ENCODE measurements around the gene BRIP1.

Gene BRIP1

GRCh38 chr17:61744252-61744651, 119.1 kb downstream of the BRIP1 start:
- no peak overlapping the region for H3K4me3 ChIP-seq (ENCODE audit: low read length)
- DNase-seq (ENCODE audit: low read depth) = no peak
- no peak for TF ChIP-seq CTCF (IDR thresholded peaks at IDR 0.05; ENCODE audit: insufficient read depth, low read depth, low read length, missing control alignments)

- DNase-seq (ENCODE audit: low read depth) = no peak
- H3K4me3 ChIP-seq (ENCODE audit: low read length) = no peak overlapping the region
- no peak for TF ChIP-seq CTCF (IDR thresholded peaks at IDR 0.05; ENCODE audit: insufficient read depth, low read depth, low read length, missing control alignments)
Measured at GRCh38 chr17:61743766-61744165, 119.6 kb downstream of the BRIP1 start.

- DNase-seq (ENCODE audit: low read depth) = no peak
- no peak overlapping the region for H3K4me3 ChIP-seq (ENCODE audit: low read length)
- no peak for TF ChIP-seq CTCF (IDR thresholded peaks at IDR 0.05; ENCODE audit: insufficient read depth, low read depth, low read length, missing control alignments)
Measured at GRCh38 chr17:61739002-61739401, 124.3 kb downstream of the BRIP1 start.

- no peak for TF ChIP-seq CTCF (IDR thresholded peaks at IDR 0.05; ENCODE audit: insufficient read depth, low read depth, low read length, missing control alignments)
- H3K4me3 ChIP-seq (ENCODE audit: low read length) = no peak overlapping the region
- DNase-seq (ENCODE audit: low read depth) = no peak
Measured at GRCh38 chr17:61738249-61738648, 125.1 kb downstream of the BRIP1 start.

GRCh38 chr17:61737820-61738219, 125.5 kb downstream of the BRIP1 start:
- peak; percentile 36 for DNase-seq (ENCODE audit: low read depth)
- no peak overlapping the region for H3K4me3 ChIP-seq (ENCODE audit: low read length)

GRCh38 chr17:61736438-61736837, 126.9 kb downstream of the BRIP1 start:
- no peak overlapping the region for H3K4me3 ChIP-seq (ENCODE audit: low read length)
- DNase-seq (ENCODE audit: low read depth) = no peak
- TF ChIP-seq CTCF (IDR thresholded peaks at IDR 0.05; ENCODE audit: insufficient read depth, low read depth, low read length, missing control alignments) = no peak

More at GRCh38 chr17:61737820-61738219, 125.5 kb downstream of the BRIP1 start:
- TF ChIP-seq CTCF (IDR thresholded peaks at IDR 0.05; ENCODE audit: insufficient read depth, low read depth, low read length, missing control alignments) = no peak

- no peak for TF ChIP-seq CTCF (IDR thresholded peaks at IDR 0.05; ENCODE audit: insufficient read depth, low read depth, low read length, missing control alignments)
- DNase-seq (ENCODE audit: low read depth) = no peak
- H3K4me3 ChIP-seq (ENCODE audit: low read length) = no peak overlapping the region
Measured at GRCh38 chr17:61735807-61736206, 127.5 kb downstream of the BRIP1 start.

Measured in epithelial cell of esophagus (primary cell).